Activated CD4-positive, alpha-beta T cell treated with anti-CD3 and anti-CD28 coated beads, Interleukin-2, amount 50 U/mL, for 4 hours (primary cell): ENCODE results near the gene BTN2A1.
"Not testable (repeated sequence)": the region's sequence is repeated elsewhere in the genome, so short reads cannot be mapped to it uniquely, and the experiment has no call there.

Source experiments
- DNase-seq, 2 experiments: peaks; one replicate each; pipeline ENCODE4 v3.0.0-alpha.2; 2020

Gene BTN2A1

GRCh38 chr6:26433680-26434079, 24.1 kb upstream of the BTN2A1 start:
- not testable (repeated sequence) for DNase-seq

DNA sequence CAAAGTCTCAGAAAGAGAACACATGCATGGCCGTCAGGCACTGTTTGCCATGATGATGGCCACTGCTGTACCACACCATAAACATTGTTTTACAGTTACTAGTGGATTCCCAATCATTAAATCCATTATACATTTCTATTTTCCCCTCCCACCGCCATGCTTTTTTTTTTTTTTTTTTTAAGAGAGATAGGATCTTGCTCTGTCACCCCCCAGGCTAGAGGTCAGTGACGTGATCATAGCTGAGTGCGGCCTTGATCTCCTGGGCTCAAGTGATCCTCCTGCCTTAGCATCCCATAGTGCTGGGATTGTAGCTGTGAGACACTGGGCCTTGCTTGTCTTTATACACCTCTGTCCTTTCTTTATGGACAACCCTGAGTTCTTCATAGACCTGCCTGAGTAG, 21.7 kb upstream of the BTN2A1 start:
- DNase-seq, result no peak

- DNase-seq, result no peak
Measured at GRCh38 chr6:26437550-26437949, 20.2 kb upstream of the BTN2A1 start.

DNA sequence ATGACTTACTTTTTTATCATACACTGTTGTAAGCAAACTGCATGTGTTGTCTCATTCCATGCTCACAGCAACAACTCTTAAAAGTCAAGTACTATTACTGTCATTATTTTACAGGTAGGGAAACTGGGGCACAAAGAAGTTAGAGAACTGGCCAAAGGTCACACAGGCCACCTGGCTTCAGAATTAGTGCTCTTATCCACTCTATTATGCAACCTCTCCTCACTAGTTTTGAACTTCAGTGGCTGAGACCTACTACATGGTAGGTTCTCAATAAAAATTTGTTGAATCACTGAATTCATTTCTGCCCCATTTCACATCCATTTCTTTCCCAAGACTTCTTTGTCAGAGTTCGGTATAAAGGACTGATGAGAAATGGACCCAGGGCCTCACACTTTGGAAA, 19.8 kb upstream of the BTN2A1 start:
- no peak for DNase-seq

GRCh38 chr6:26439151-26440125, 18.3 kb upstream of the BTN2A1 start:
- DNase-seq, result no peak

- no peak for DNase-seq
Measured at GRCh38 chr6:26440977-26441358, 16.8 kb upstream of the BTN2A1 start.

GRCh38 chr6:26441977-26442376, 15.8 kb upstream of the BTN2A1 start:
- DNase-seq, result no peak

DNA sequence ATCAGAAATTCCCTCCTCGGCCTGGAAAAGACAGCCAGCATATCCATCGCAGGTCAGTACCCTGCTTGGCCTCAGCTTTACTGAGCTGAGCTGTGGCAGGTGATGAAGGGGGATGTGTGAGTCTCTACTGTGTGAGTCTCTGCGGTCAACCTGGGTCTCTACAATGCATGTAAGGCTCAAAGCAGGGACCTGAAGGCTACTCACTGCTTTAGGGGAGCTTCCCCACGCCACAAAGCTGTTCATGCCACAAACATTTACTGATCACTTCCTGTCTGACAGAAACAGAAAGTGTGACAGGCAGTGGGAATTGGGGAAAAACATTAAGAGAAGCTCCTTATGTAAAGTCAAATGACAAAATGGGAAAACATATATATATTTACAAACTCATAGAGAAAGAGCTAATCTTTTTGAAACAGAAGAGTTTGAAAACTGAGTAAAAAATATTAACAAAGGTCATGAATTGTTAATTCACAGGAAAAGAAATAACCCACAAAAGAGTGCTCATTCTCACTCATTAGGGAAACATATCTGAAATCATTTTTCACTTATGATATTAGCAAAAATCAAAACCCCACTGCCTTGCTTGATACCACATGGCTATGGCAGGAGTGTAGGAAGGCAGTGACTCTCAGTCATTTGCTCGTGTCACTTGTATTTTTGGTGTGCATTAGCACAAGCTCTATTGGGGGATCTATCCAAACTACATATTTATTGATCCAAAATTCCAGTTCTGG, 11.7 kb upstream of the BTN2A1 start:
- DNase-seq, result no peak

DNA sequence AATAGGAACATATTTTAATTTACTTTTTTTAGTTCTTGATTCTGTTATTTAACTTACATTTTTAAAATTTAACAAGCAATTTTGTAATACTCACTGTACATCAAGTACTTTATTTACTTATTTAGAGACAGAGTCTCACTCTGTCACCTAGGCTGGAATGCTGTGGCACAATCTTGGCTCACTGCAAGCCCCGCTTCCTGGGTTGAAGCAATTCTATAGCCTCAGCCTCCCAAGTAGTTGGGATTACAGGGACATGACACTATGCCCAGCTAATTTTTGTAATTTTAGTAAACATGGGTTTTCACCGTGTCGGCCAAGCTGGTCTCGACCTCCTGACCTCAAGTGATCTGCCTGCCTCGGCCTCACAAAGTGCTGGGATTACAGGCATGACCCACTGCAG, 10.5 kb upstream of the BTN2A1 start:
- DNase-seq, result no peak

DNA sequence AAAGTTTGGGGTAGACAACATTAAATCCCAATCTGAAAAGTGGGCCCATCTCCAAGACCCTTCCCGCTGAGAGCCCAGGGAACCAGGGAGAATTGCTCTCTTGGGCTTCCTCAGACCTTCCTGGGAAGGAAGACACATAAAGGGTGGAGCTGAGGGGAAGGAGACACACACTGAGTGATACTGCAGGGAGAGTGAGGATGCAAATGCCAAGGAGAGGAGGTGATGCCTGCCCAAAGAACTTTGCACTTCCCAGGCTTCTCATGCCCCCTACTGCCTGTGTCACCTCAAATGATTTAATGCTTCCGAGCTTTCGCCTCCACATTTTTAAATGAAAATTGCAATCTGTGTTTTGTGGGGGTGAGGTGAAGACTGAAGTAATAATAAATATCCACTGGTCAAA, 7.5 kb upstream of the BTN2A1 start:
- no peak for DNase-seq

DNA sequence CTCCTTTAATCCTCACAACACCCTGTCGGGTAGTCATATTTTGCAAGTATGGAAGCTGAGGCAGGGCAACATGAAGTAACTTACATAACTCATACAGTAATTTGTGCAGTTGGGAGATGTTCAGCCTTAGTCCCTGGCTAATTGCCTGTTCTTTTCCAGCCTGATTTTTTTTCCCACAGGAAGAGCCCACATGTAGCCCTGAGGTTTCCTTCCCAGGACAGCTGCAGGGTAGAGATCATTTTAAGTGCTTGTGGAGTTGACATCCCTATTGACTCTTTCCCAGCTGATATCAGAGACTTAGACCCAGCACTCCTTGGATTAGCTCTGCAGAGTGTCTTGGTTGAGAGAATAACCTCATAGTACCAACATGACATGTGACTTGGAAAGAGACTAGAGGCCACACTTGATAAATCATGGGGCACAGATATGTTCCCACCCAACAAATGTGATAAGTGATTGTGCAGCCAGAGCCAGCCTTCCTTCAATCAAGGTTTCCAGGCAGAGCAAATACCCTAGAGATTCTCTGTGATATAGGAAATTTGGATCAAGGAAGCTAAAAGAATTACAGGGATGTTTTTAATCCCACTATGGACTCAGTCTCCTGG, 5.0 kb upstream of the BTN2A1 start:
- DNase-seq, result no peak

DNA sequence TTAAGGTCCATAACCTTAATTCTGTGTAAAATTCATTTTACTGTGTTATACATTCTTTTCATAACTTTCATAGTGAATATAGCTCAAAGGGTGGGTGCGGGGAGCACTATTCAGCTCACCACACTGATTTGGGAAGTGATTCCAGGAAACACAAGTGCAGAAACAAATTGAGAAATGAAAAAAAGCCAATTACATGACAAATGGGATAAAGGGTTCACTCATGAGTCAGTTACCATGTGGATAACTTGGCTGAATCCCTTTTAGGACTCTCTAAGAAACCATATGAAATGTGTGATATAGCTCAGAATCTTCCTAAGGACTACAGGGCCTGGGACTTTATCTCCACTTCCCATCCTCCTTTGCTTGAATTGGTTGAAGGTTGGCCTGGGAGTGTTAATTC, 3.1 kb upstream of the BTN2A1 start:
- DNase-seq, result no peak

DNA sequence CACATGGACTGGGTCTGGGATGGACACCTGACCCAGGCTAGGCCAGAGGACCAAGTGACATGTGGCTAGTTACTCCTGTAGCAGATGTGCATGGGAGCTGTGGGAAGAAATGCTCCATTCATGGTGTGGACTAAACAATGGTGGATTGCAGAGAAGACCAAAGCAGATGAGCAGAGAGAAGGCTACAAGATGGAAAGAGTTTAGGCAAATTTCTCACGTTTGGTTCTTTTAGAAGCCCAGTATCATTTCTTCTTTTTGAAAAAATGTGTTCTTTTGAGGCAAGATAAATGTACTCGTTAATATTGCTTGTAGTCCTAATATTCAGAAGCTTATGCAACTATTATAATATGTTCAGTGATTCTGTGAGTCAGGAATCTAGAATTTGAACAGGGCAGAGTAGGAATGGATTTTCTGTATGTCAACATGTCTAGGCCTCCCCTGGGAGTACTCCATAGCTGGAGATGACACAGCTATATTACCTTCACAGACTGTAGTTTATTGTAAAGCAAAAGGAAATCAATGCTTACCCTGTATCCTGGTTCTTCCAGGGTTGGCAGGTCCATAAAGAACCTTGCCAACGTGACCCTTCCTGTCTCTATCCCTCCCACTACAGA, 2.3 kb upstream of the BTN2A1 start:
- DNase-seq, result no peak

DNA sequence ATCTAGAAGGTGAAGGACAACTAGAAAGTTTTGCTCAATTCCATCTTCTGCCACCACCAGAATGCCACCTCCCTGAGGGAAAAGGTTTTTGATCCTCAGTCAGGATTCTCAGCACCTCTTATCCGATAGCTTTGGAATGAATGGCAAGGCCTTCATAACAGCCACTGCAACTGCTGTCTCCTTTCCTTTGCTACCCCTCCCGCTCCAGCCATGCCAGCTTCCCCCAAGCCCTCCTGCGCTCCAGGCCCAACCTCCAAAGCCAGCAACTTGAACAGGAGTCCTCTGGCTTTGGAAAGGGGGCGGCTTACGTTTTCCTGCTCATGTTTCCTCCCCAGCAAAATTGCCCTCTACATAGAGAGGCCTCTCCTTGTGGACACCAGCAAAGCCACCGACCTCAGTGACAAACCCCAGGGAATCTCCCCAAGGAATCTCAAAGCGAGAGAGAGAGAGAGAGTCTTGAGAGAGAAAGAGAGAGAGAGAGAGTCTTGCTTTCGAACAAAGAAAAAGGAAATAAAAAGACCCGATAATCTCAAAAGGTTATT, 420 bp upstream of the BTN2A1 start:
- DNase-seq, result no peak

GRCh38 chr6:26459023-26459810, 1.5 kb downstream of the BTN2A1 start:
- no peak for DNase-seq

- DNase-seq, result not testable (repeated sequence)
Measured at GRCh38 chr6:26461353-26461752, 3.6 kb downstream of the BTN2A1 start.

DNA sequence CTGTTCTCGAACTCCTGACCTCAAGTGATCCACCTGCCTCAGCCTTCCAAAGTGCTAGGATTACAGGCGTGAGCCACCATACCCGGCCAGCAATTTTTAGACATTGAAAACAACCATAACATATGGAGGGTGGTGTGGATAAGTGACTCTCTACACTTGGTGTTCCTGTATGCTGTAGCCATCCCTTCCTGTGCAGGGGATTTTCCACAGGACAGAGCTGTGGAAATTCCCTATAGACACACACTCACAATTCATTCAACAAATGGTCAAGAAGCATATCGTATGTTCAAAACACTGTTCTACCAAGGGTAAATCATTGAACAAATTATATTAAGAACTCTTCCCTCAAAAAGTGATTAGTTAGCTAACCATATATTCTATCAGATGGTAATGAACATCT, 6.3 kb downstream of the BTN2A1 start:
- no peak for DNase-seq

DNA sequence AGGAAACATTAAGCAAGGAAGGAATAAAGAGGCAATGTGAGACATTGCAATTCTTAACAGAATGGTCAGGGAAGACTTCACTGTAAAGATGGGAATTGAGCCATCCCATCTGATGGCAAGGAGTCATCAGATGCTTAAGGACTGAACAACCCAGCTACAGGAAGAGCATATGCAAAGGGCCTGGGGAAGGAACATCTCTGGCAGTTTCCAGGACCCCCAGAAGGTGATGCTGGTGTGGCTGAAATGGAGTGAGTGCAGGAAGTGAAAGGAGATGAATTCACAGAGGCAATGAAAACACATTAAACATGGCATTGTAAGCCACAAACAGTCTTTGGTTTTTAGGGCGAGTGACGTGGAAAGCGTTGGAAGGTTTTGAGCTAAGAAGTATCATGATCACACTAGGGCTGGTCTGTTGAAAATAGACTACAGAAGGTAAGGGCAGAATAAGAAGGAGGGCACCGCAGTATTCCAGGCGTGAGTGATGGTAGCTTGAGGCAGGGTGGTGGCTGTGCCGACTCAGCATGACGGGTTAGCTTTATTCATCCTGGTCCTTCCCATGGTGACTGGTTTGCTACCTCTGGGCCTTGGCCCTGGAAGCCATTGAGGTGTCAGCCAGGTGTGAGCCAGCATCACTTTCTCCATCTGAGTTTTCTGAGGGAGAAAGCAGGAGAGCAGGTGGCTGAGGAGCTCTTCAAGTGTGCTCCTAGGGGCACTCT, 6.8 kb downstream of the BTN2A1 start:
- DNase-seq, result no peak

- no peak for DNase-seq
Measured at GRCh38 chr6:26465776-26466175, 8.0 kb downstream of the BTN2A1 start.

DNA sequence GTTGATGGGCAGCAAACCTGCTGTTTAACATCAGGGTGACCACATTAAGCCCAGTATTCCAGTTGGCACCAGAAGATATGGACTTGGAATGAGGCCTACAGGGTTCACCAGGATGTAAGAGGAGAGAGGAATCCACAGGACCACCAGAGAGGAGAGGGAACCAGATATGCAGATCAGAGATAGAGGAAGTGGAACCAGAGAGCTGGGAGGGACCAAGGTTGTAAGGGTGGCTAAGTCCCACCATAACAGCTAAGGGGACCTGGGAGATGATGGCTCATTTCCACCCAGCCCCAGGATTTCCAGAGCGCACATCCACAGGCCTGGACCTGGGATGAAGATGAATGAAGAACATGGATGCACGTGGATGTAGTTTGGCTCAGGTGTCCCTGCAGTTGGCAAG, 11.1 kb downstream of the BTN2A1 start:
- no peak for DNase-seq

GRCh38 chr6:26470643-26471042, 12.9 kb downstream of the BTN2A1 start:
- no peak for DNase-seq
